Stimulated activated naive CD8-positive, alpha-beta T cell treated with anti-CD3 and anti-CD28 coated beads, Interleukin-15, Interleukin-2, amounts not matched to agents 100 U/mL and 50 U/mL, for 24 hours (primary cell): ENCODE measurements around the gene UNC45B.
"Not testable (repeated sequence)": the region's sequence is repeated elsewhere in the genome, so short reads cannot be mapped to it uniquely, and the experiment has no call there.

Source experiments
- ATAC-seq: fragments of 150-1000 bp; cut with Tn5 transposase; one replicate; pipeline ENCODE4 v1.10.0; 2021
- DNase-seq: peaks from one replicate; pipeline ENCODE4 v3.0.0; 2021

The UNC45B gene

GRCh38 chr17:35142467-35142796, 5.2 kb upstream of the UNC45B start:
- no peak for DNase-seq
- ATAC-seq: peak; percentile 10

GRCh38 chr17:35144840-35145239, 2.8 kb upstream of the UNC45B start:
- DNase-seq: no peak
- no peak for ATAC-seq

GRCh38 chr17:35146214-35146833, 1.3 kb upstream of the UNC45B start:
- DNase-seq: no peak

GRCh38 chr17:35148144-35148543, 527 bp downstream of the UNC45B start:
- DNase-seq (no peak), ATAC-seq (no peak)

More at GRCh38 chr17:35146214-35146833, 1.3 kb upstream of the UNC45B start:
- ATAC-seq: no peak

- DNase-seq (no peak), ATAC-seq (no peak)
Observed at GRCh38 chr17:35149941-35150340, 2.3 kb downstream of the UNC45B start.

- DNase-seq, ATAC-seq: not testable (repeated sequence)
Observed at GRCh38 chr17:35151080-35151479, 3.5 kb downstream of the UNC45B start.

- no peak for DNase-seq
- no peak for ATAC-seq
Observed at GRCh38 chr17:35152421-35153140, 5.0 kb downstream of the UNC45B start.

GRCh38 chr17:35154196-35155165, 6.9 kb downstream of the UNC45B start:
- DNase-seq: no peak
- no peak for ATAC-seq

GRCh38 chr17:35155246-35155645, 7.6 kb downstream of the UNC45B start:
- DNase-seq (no peak), ATAC-seq (no peak)

GRCh38 chr17:35159940-35160339, 12.3 kb downstream of the UNC45B start:
- ATAC-seq (no peak), DNase-seq (no peak)

- DNase-seq (peak; percentile 48), ATAC-seq (peak; percentile 57)
Observed at GRCh38 chr17:35160354-35161201, 13.0 kb downstream of the UNC45B start.

- DNase-seq: no peak
Observed at GRCh38 chr17:35161281-35161761, 13.7 kb downstream of the UNC45B start.

GRCh38 chr17:35162755-35163154, 15.1 kb downstream of the UNC45B start:
- DNase-seq (no peak), ATAC-seq (no peak)

More at GRCh38 chr17:35161281-35161761, 13.7 kb downstream of the UNC45B start:
- ATAC-seq: peak; percentile 29

GRCh38 chr17:35163886-35164285, 16.3 kb downstream of the UNC45B start:
- no peak for ATAC-seq

GRCh38 chr17:35164716-35165115, 17.1 kb downstream of the UNC45B start:
- ATAC-seq: no peak

More at GRCh38 chr17:35163886-35164285, 16.3 kb downstream of the UNC45B start:
- no peak for DNase-seq

GRCh38 chr17:35166526-35166925, 18.9 kb downstream of the UNC45B start:
- no peak for ATAC-seq
- no peak for DNase-seq

More at GRCh38 chr17:35164716-35165115, 17.1 kb downstream of the UNC45B start:
- DNase-seq: no peak

GRCh38 chr17:35167046-35167445, 19.4 kb downstream of the UNC45B start:
- ATAC-seq (no peak), DNase-seq (no peak)

GRCh38 chr17:35167666-35168065, 20.0 kb downstream of the UNC45B start:
- no peak for ATAC-seq
- no peak for DNase-seq

- no peak for DNase-seq
- no peak for ATAC-seq
Observed at GRCh38 chr17:35169835-35170363, 22.3 kb downstream of the UNC45B start.

GRCh38 chr17:35170968-35171771, 23.6 kb downstream of the UNC45B start:
- DNase-seq: no peak
- peak; percentile 60 for ATAC-seq
